A172 (cell line): Measurements from ENCODE around the gene OR1L6. TPM values are rescaled to one million over a fixed set of nuclear protein-coding genes. Genes with fewer than 3 reads are reported as not detected.

Source experiments
- total RNA-seq: library from RNA; depleted of rRNA; stranded (reverse); fragments of >200 nt; shearing (Covaris generic); gene quantifications from 2 replicates; pipeline ENCODE4 v1.2.3, GENCODE V29; 2014; rRNA removed

The OR1L6 gene
- total RNA-seq, 1 experiment from 2014 or later: not detected

Other genes with a start within 250 kb of the OR1L6 start
- gene OR1J2, start 231.5 kb upstream of the OR1L6 start, total RNA-seq: not detected in 2 replicates
- not detected in 2 replicates for gene OR1J4, start 223.2 kb upstream of the OR1L6 start, total RNA-seq
- not detected in 2 replicates for gene OR1N1, start 215.0 kb upstream of the OR1L6 start, total RNA-seq
- not detected in 2 replicates for gene OR1N2, start 189.2 kb upstream of the OR1L6 start, total RNA-seq
- gene OR1L8, start 158.9 kb upstream of the OR1L6 start, total RNA-seq: not detected in 2 replicates
- not detected in 2 replicates for gene OR1Q1, start 127.6 kb upstream of the OR1L6 start, total RNA-seq
- not detected in 2 replicates for gene OR1B1, start 84.7 kb upstream of the OR1L6 start, total RNA-seq
- gene OR1L1, start 80.6 kb upstream of the OR1L6 start, total RNA-seq: not detected in 2 replicates
- not detected in 2 replicates for gene OR1L3, start 67.2 kb upstream of the OR1L6 start, total RNA-seq
- not detected in 2 replicates for gene OR1L4, start 18.3 kb upstream of the OR1L6 start, total RNA-seq
- not detected in 2 replicates for gene OR5C1, start 46.6 kb downstream of the OR1L6 start, total RNA-seq
- gene OR1K1, start 57.8 kb downstream of the OR1L6 start, total RNA-seq: not detected in 2 replicates
- 51.6 and 54.3 TPM in 2 replicates for gene PDCL, start 86.3 kb downstream of the OR1L6 start, total RNA-seq
- gene RC3H2, start 163.1 kb downstream of the OR1L6 start, total RNA-seq: 59.9 and 62.0 TPM in 2 replicates
- gene ZBTB6, start 171.0 kb downstream of the OR1L6 start, total RNA-seq: 12.8 and 14.7 TPM in 2 replicates
- gene ZBTB26, start 189.2 kb downstream of the OR1L6 start, total RNA-seq: 6.1 and 10.2 TPM in 2 replicates
- 24.2 and 33.3 TPM in 2 replicates for gene RABGAP1, start 198.7 kb downstream of the OR1L6 start, total RNA-seq